GM20431 (cell line): ENCODE measurements around the gene LOXHD1.

ENCODE experiments used
- in situ Hi-C: fragments of 300-500 bp; cut with MseI, MboI; formaldehyde crosslinking; loops from one replicate; pipeline ENCODE4 v1.15.0; 2020; ENCODE audit warnings: low sequenced_read_pairs; ENCODE audit not compliant: unreplicated experiment

Gene LOXHD1

DNA sequence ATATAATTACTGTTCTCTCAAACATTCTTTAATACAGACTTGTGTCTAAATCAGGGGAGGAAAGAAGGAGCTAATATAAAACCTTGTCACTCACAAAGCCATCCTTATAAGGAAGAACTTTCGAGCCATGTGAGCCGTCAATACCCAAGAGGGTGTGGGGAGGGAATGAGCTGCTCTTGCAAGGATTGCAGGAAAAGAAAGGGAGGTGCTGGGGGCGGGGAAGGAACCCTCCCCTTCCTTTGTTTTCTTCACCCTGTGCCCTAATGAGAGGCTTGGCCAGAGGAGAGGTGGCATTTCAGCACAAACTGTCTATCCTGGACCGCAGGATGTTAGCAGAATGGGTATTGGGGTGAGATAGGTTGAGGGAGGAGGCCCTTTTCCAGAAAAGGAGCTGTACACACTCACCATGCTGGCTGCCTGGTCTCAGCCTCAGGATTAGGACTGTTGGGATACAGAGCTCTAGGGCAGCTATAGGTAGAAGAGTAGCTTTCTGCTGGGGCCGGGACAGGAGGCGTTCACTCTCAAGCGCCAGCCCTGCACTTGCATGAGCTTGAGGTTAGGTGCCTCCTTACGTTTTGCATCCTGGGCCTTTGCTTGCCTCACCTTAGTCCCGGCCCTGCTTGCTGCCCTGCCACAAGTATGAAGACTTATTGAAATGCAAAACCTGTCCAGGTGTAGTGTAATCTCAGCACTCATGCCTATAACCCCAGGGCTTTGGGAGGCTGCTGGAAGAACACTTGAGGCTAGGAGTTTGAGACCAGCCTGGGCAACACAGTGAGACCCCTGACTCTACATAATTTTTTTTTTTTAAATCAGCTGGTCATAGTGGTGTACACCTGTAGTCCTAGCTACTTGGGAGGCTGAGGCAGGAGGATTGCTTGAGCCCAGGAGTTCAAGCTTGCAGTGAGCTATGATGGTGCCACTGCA, 190.5 kb downstream of the LOXHD1 start:
- in situ Hi-C loops: no loop called here

DNA sequence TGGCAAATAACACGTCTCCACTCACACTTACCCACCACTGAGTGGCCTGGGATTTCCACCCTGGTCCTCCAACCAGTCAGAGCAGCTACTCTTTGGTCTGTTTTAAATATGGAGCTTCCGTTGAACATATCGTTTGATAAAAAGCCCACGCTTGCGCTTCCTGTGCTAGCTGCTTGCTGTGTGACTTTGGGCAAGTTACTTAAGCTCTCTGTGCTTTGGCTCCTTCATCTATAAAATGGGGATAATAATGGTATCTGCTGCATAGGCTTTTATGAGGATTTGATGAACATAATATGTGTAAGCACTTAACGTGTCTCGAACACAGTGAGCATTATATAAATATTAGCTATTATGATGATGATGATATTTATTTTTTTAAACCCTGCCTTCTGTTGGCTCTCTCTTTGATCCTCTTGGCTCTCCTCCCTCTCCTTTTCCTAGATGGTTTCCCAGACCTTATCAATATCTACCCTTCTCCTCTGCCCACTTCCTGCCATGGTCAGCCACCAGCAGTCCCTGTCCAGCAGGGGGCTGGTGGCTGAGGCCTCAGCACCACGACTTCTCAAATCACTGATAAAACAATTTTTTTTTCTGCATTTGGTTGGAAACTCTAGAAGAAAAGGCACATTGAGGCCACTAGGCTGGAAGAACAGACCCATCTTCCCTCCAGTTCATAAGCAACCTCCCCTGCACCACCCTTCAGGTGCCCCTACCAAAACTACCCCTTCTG, 191.9 kb downstream of the LOXHD1 start:
- in situ Hi-C loops: no loop called here

DNA sequence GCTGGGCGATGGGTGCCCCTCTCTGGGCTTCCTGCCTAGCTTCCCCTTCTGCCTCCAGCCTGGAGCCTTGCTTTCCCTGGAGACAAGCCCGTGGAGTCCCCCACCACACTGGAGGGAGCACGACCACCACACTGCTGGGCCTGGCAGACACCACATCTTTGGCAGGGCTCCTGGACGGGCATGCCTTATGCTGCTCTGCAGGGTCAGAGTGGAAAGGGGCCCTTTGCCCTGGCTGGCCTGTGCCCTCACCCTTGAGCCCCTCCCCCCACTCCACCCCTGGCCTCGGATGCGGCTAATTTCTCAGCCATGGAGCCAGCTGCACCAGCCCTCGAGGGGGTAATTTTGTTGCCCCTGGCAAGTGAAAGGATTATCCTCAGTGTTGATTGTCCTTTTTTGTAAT, 194.5 kb downstream of the LOXHD1 start:
- in situ Hi-C loops: no loop called here

DNA sequence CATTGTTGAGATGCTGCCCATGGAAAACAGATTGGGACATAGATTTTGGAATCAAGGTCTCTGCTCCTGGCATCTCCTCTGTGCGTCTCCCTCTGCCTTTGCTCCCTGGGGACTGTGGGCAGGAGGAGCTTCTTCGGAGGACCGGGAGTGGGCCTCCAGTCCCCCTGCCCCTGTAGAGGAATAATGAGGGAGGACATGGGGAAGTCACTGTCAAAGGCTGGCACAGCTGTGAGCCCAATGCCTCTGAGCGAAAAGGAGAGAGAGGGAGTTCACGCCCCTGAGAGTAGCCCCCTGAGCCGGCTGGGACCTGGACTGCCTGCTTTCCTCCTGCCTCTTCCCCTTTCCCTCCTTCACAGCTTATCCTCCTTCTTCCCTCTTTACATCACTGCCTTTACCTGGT, 195.0 kb downstream of the LOXHD1 start:
- in situ Hi-C loops: no loop called here

DNA sequence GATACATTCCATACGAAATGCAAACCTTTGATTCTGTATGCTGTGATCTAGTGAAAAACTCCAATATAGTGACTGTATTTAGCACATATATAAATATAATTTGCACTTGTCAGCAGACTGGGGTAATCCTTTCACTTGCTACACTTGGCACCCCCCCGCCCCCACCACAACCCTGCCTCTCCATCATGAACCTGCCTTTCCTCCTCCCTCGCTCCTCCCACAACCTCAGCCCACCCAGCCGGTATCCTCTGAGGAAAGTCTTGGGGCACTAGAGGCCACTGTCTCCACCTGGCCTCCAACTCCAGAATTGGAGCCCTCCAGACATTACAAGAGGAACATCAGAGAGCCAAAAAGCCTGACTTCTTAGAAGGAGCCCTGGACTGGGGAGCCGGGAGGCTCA, 196.3 kb downstream of the LOXHD1 start:
- in situ Hi-C loops: no loop called here

DNA sequence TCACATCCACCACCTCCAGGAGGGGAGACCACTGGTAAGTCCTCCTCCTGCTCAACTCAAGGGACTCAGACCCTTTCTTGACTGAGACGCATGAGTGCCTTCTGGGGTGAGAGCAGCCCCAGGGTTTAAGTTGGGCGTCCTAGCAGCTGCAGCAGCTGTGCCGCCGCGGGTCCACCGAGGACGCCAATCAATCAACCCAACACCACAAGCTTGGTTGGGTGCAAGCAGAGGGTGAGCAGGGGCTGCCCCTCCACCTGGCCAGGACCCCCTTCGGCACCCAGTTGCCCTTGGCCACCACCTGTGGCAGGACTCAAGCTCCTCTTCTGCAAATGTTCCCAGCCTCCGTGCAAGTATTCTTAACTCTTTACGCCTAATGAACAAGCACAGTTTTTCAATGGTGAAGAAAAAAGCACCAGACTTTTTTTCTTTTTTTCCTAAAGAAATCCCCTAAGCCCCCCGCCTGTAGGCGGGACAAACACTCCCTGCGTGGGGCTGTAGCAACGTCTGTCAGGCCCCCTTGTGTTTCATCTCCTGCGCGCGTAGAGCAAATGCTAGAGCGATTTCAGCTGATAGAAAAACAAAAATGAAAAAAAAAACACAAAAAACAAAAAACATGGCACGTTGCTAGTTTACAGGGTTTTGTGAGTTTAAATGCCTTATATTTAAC, 197.1 kb downstream of the LOXHD1 start:
- in situ Hi-C loops: no loop called here

DNA sequence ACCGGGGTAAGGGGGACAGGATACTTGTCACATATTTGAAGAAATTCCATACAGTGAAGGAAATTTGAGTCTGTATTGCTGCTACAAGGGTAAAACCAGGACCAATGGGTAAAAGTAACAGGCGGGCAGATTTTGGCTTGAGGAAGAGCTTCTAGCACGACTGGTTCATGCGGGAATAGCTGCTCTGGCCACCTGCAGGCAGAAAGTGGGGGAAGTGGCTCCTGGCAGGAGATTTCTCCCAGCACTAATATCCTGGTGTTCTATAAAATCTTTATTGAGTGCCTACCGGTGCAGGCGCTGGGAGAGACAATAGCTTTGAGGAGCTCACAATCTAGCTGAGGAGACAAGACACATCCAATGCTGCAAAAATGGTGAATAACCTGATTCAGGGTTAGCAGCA, 198.5 kb downstream of the LOXHD1 start:
- in situ Hi-C loops: no loop called here

DNA sequence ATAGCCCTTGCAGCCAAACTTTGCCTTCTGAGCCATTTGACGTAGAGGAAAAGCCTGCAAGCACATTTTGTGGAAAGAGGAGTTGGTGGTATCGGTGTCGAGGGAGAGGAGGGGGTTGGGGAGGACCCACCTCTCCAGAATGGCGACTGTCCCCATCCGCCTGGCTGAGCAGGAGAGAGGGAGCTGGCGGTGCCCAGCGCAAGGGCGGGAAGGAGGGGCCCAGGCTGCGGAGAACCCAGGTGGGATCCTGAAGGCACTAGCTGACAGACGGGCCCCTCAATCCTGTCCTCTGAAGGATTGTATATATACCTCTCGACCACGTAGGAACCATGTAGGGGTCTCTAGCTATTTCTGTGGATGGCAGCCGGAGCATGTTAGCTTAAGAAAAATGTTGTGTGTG, 200.3 kb downstream of the LOXHD1 start:
- in situ Hi-C loops: no loop called here

DNA sequence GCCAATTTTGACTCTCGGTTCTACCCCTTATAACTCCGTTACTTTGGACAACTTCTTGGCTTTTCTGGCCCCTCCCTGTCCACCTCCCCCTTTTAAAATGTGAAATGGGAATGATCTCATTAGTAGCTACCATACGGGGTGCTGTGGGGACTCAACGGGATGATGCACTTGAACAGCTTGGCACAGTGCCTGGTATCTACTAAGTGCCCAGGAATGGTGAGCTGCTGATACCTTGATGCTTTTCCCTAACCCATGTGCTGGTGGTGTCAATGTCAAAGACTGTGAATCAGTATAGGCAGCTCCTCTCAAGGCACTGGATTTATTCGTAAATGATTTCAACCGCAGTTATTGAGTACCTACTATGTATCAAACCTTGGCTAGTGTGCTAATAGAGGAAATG, 204.2 kb downstream of the LOXHD1 start:
- in situ Hi-C loops: no loop called here

DNA sequence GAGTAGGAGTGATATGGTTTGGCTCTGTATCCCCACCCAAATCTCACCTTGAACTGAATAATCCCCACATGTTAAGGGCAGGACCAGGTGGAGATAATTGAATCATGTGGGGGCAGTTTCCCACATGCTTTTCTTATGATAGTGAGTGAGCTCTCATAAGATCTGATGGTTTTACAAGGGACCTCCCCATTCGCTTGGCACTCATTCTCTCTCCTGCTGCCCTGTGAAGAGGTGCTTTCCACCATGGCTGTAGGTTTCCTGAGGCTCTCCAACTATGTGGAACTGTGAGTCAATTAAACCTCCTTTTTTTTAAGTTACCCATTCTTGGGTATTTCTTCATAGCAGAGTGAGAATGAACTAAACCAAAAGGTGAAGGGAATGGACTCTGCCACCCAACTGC, 207.5 kb downstream of the LOXHD1 start:
- in situ Hi-C loops: no loop called here

DNA sequence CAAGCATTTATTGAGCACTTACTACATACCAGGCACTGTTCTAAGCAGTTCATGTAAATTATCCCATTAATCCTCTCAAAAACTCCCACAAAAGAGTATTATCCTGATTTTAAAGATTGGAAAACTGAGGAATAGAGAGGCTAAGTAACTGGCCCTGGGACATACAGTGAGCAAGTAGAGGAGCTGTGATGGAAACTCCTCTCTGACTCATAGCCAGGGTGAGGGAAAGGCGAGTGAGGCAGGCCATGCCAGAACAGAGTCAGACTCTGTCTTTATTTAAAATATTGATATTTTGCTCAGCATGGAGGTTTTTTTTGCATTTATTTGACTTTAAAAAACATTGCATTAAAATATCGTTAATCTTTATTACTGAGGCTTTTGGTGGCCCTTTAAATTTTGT, 208.0 kb downstream of the LOXHD1 start:
- in situ Hi-C loops: no loop called here

DNA sequence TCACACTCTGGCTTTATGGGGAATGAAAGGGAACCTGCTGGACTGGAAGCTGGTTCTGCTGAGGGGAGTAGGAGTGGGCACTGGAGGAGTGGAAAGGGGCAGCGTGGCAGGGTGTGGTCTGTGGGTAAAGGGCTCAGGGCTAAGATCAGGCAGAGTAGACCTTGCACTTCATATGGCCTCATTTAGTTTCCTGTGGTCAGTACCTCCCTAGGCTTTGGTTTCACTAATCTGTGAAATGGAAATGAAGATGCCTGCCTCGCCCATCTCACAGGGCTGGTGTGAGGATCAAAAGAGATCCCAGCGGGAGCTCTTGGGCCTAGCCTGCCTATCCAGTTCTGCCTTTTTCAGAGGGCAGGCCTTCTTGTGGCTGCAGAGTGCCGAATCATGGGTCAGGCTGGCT, 208.7 kb downstream of the LOXHD1 start:
- in situ Hi-C loops: no loop called here

DNA sequence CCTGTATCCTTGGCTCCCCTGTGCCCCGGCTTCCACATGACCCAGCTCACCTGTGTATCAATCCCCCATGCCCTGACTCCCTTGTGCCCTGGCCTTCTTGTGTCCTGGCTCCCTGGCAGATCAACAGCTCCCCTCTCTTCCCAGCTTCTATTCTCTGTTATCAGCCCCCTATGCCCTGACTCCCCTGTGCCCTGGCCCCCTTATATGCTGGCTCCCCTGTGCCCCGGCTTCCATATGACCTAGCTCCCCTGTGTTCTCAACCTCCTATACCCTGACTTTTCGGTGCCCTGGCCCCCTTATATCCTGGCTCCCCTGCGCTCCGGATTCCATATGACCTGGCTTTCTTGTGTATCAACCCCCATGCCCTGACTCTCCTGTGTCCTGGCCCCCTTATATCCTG, 209.2 kb downstream of the LOXHD1 start:
- in situ Hi-C loops: no loop called here

DNA sequence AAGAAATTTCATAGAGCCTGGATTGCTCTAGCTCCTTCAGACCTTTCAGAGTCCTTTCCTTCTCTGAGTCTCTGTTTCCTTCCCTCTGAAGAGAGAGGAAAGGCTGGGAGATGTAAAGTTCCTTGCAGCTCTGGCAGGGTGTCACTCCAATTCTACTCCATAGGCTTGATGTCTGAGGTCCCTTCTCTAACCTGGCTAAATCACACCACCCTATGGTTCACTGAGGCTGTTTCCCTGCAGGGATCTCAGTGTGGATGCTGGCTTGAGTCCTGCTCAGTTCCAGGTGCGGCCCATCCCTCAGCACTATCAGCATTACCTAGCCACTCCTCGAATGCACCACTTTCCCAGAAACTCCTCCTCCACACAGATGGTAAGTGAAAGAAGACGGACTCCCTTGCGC, 209.7 kb downstream of the LOXHD1 start:
- in situ Hi-C loops: no loop called here

DNA sequence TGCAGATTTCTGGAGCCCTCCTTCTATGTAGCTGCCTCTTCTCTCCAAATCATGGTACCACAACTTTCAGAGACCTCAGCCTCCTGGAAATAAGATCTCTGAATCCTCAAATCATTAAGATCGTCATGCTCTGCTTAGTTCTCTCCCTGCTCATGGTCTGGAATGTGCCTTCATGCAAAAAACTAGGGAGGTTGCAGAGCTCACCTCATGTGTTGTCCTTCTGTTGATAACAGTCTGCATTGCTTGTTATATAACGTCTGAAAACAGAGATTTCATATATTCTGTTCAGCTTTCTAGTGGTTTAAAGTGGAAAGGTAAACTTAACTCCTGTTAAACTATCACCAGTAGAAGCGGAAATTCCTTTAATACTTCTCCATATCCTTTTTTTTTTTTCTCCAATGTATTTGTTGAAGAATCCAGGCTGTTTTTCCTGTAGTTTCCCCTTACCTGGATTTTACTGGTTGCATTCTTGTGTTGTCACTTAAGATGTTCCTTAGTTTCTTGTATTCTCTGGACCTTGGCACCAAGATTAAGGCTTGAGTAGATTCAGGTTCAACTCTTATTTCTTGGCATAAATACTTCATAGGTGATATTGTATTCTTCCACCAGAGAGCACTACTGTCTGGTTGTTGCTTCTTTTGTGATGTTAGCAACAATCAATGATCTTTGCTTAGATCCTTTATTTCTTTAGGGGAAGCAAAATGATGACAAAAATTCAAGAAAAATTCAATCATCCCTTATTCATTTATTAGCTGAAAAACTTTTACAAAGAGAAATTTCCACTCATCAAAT, 211.3 kb downstream of the LOXHD1 start:
- in situ Hi-C loops: no loop called here

DNA sequence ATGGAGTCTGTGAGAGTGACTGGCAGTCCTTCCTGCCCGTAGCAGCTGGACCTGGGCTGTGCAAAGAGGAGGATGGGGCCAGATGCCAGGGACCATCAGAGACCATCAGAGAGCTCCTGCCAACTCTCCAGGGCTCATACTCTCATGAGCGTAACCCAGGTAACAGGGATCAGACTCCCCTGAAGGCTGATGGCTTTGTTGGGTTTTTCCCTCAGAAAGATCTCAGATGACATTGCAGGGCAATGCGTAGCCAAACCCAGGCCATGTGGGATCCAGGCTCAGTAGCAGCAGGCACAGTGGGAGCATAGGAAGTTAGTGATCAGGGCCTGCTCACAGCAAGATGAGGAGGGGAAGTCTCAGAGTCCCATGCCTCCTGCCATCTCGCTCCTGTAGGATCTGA, 218.0 kb downstream of the LOXHD1 start:
- in situ Hi-C loops: no loop called here

DNA sequence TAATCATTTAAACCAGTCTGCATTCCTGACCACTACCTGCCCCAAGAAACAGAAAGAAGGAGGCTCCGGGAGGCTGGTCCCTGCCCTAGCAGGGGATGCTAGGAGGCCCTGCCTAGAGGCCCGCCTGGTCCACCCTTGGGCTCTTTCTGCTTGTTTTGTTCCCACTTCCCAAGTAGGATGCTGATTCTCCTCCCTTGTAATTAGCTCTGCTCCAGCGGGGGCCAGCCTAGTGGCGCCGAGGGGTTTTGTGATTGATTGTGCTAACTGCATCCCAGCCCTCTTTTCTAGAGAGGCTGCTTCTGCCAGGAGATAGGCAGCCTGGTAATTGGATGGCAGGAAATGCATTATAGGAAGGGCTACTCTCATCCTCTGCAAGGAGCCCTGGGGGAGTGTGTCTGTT, 220.0 kb downstream of the LOXHD1 start:
- in situ Hi-C loops: no loop called here

DNA sequence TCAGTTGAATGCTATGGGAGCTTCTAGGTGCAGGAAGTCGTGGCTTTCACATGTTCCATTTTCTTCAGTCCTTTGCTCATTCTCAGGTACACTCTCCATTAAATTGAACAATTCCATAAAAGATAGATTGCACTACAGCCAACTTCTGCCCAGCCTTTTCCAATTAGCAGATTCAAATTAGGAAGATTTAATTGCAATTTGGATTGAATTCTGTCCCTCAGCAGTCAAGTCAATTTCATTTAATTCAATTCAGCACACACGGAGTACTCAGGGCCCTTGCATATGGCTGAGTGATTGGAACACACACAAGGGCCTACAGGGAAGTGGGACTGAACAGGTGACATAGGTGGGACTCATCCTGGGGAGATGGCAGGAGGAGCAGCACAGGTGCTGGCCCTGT, 220.4 kb downstream of the LOXHD1 start:
- in situ Hi-C loops: no loop called here

DNA sequence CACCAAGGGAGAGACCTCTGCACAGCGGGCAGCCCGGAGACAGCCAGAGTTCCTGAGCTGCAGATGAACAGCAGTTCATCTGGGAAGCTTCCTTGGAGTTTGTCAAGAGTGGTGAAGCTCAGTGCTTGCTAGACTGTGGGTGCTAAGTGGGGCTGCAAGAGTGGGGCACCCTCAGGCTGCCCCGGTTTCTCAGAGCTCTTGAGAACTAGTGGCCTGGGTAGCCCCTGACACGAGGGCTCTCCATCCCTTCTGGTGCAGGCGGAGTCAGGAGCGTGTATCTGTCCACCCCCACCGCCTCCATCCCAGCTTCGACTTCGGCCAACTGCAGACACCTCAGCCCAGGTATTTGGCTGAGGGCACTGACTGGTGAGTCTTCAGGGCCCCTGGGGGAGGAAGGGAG, 222.0 kb downstream of the LOXHD1 start:
- in situ Hi-C loops: no loop called here

DNA sequence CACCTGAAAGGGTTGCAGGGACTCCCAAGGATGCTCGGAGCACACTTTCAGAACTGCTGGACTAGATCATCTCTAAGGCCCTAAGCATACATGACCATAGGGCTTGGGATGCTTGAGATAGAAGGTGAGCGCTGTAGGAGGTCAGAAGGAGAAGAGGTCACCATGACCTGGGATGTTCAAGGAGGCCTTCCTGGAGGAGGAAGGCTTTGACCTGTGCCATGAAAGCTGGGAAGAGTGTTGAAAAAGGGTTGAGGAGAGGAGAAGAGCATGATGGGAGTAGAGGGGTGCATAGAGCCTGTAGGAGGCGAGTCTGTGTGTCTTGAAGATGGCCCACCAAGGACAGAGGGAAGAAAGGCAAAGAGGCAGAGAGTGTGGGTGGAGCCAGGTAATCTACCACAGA, 222.4 kb downstream of the LOXHD1 start:
- in situ Hi-C loops: no loop called here
